ENCODE measurements around the gene QRFP. TPM values are rescaled to one million over a fixed set of nuclear protein-coding genes. Genes with fewer than 3 reads are reported as not detected.

Gene QRFP
- polyA plus RNA-seq, 1 donor (not counting 4 experiments of a cell fraction or from before 2014, with no cell fraction given), result not detected

DNA sequence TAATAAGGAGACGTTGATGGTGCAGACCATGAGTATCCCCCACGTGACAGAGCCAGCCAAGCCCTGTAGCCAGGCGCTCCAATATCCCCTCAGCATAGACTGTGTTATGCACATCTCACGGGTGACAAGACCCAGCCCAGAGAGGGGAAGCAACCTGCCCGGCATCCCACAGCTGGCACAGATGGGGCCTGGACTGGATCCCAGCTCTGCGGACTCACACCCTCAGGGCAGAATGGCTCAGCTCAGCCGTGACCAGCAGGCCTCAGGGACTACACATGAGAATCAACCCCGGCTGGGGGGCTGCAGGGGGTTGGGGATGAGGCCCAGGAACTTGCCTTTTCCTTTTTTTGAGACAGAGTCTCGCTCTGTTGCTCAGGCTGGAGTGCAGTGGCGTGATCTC is 30.7 kb upstream of the QRFP start:
- Histone ChIP-seq H3K9ac (ENCODE audit: control insufficient read depth, extremely low read depth, insufficient read depth, low read length) (no peak overlapping the region), H4K20me1 (ENCODE audit: control insufficient read depth, extremely low read depth, insufficient read depth, low read length) (no peaks in the 10 kb centered on the region), H2AFZ (ENCODE audit: control insufficient read depth, low read length) (no peak overlapping the region), H3K36me3 (ENCODE audit: control insufficient read depth in 2 of 2, extremely low read depth in 1 of 2, insufficient read depth in 2 of 2, low read length in 2 of 2) (no peaks in the 10 kb centered on the region), H3K4me2 (ENCODE audit: control insufficient read depth, extremely low read depth, insufficient read depth, low read depth, low read length) (no peak overlapping the region), H3K4me1 (ENCODE audit: control insufficient read depth, extremely low read depth, insufficient read depth, low read length) (peaks cover 25% of the 10 kb centered on the region), H3K79me2 (ENCODE audit: control insufficient read depth, insufficient read depth, low read length) (no peaks in the 10 kb centered on the region), H3K27me3 (ENCODE audit: control insufficient read depth, extremely low read depth, insufficient read depth, low read length) (peaks cover 29% of the 10 kb centered on the region), H3K9me3 (ENCODE audit: control insufficient read depth, low read depth, low read length) (no peaks in the 10 kb centered on the region), H3K9me1 (ENCODE audit: control insufficient read depth, extremely low read depth, insufficient read depth, low read length) (no peaks in the 10 kb centered on the region), H3K4me3 (ENCODE audit: control insufficient read depth in 2 of 3, extremely low read depth in 1 of 3, insufficient read depth in 2 of 3, low read depth in 1 of 3, low read length in 3 of 3) (no peak overlapping the region), H3K27ac (ENCODE audit: control insufficient read depth, insufficient read depth, low read length) (no peak overlapping the region)
- DNase-seq (ENCODE audit: low read depth, low spot score) (no peak), FAIRE-seq (no peak)
- TF ChIP-seq EZH2 (IDR thresholded peaks at IDR 0.05; ENCODE audit: low read length), result no peak
- TF ChIP-seq, protein P1, sequence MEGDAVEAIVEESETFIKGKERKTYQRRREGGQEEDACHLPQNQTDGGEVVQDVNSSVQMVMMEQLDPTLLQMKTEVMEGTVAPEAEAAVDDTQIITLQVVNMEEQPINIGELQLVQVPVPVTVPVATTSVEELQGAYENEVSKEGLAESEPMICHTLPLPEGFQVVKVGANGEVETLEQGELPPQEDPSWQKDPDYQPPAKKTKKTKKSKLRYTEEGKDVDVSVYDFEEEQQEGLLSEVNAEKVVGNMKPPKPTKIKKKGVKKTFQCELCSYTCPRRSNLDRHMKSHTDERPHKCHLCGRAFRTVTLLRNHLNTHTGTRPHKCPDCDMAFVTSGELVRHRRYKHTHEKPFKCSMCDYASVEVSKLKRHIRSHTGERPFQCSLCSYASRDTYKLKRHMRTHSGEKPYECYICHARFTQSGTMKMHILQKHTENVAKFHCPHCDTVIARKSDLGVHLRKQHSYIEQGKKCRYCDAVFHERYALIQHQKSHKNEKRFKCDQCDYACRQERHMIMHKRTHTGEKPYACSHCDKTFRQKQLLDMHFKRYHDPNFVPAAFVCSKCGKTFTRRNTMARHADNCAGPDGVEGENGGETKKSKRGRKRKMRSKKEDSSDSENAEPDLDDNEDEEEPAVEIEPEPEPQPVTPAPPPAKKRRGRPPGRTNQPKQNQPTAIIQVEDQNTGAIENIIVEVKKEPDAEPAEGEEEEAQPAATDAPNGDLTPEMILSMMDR (optimal IDR thresholded peaks at IDR 0.05 in 1 of 3, IDR thresholded peaks at IDR 0.05 in 1 of 3, conservative IDR thresholded peaks at IDR 0.05 in 1 of 3; ENCODE audit: extremely low read depth in 1 of 3, insufficient read depth in 2 of 3, low read length in 3 of 3), result no peak
- dilution Hi-C loops (cut with MboI; ENCODE audit: extremely low pct_ligation_motif_present, low sequenced_read_pairs), result no loop called here

DNA sequence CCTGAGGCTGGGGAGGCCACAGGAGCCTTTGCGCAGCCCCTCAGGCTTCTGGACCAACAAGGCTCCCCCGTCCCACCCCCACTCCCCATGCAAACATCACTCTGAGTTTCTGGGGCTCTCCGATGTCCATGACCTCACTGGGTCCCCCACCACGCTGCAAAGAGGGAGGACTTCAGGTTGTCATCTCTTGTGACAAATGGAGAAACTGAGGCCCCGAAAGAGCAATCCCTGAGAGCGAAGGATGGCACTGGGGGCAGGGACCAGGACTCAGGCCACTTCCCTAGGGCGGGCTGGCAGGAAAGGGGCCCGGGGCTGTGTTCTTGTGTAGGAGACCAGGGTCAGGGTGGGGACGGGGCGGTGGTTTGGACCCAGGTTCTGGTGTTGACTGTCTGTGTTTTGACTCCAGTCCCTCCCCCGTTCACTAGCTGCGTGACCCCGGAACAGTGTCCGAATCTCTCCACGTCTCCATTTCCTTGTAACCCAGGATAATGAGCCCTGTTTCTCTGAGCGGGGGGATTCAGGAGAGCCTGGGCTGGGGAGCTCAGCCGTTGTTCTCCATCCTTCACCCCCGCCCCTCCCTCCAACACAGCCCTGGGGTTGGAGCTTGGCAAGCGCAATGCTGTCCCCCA is 28.6 kb upstream of the QRFP start:
- FAIRE-seq, result no peak
- H3K4me2 ChIP-seq (ENCODE audit: control insufficient read depth, extremely low read depth, insufficient read depth, low read depth, low read length), result no peak overlapping the region
- H3K9me3 ChIP-seq (ENCODE audit: control insufficient read depth, low read depth, low read length), result no peaks in the 10 kb centered on the region
- no peaks in the 10 kb centered on the region for H4K20me1 ChIP-seq (ENCODE audit: control insufficient read depth, extremely low read depth, insufficient read depth, low read length)
- peaks cover 14% of the 10 kb centered on the region for H3K4me1 ChIP-seq (ENCODE audit: control insufficient read depth, extremely low read depth, insufficient read depth, low read length)
- no peak overlapping the region for H3K27ac ChIP-seq (ENCODE audit: control insufficient read depth, insufficient read depth, low read length)
- no peak overlapping the region for H3K9ac ChIP-seq (ENCODE audit: control insufficient read depth, extremely low read depth, insufficient read depth, low read length)
- TF ChIP-seq, protein P1 (optimal IDR thresholded peaks at IDR 0.05 in 1 of 3, IDR thresholded peaks at IDR 0.05 in 1 of 3, conservative IDR thresholded peaks at IDR 0.05 in 1 of 3; ENCODE audit: extremely low read depth in 1 of 3, insufficient read depth in 2 of 3, low read length in 3 of 3), result no peak
- TF ChIP-seq EZH2 (IDR thresholded peaks at IDR 0.05; ENCODE audit: low read length), result no peak
- peaks cover 43% of the 10 kb centered on the region for H3K27me3 ChIP-seq (ENCODE audit: control insufficient read depth, extremely low read depth, insufficient read depth, low read length)
- H3K36me3 ChIP-seq (ENCODE audit: control insufficient read depth in 2 of 2, extremely low read depth in 1 of 2, insufficient read depth in 2 of 2, low read length in 2 of 2), result no peaks in the 10 kb centered on the region
- dilution Hi-C loops (cut with MboI; ENCODE audit: extremely low pct_ligation_motif_present, low sequenced_read_pairs), result no loop called here
- H3K4me3 ChIP-seq (ENCODE audit: control insufficient read depth in 2 of 3, extremely low read depth in 1 of 3, insufficient read depth in 2 of 3, low read depth in 1 of 3, low read length in 3 of 3), result no peak overlapping the region
- no peak for DNase-seq (ENCODE audit: low read depth, low spot score)
- no peak overlapping the region for H2AFZ ChIP-seq (ENCODE audit: control insufficient read depth, low read length)
- H3K9me1 ChIP-seq (ENCODE audit: control insufficient read depth, extremely low read depth, insufficient read depth, low read length), result no peaks in the 10 kb centered on the region
- no peaks in the 10 kb centered on the region for H3K79me2 ChIP-seq (ENCODE audit: control insufficient read depth, insufficient read depth, low read length)
